ENCODE measurements around the gene ARHGEF5. TPM values are rescaled to one million over a fixed set of nuclear protein-coding genes. Genes with fewer than 3 reads are reported as not detected.
A peak's percentile ranks its signal among the peaks of the same experiment; 100 is the strongest.

The ARHGEF5 gene
- total and polyA plus RNA-seq, 2 donors (not counting 1 experiment from before 2014, with no cell fraction given), result 3.0 to 3.1 TPM

DNA sequence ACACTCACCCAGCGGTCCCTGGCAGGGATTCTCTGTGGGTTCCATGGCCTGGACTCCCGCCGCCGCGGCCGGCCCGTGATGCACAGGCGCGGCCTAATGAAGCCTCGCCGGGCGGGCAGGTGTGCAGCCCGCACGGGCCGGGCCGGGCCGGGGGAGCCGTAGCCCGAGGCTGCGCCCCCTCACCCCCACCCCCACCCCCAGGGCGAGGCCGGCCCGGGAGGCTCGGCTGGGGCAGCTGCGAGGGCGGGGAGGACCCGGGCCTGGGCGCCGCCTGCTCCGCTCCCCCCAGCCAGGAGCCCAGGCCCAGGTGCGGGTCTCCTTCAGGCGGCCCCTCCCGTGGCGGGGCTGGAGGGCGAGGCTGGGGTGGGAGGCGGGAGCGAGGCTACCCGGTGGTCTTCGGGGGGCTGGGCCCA lies 48.5 kb downstream of the ARHGEF5 start, which contains the start of gene NOBOX:
NOBOX (minus strand) TSS at position 45 of the 413 bp plus-strand sequence.
- Histone ChIP-seq H3K36me3 (ENCODE audit: control insufficient read depth, insufficient read depth, low read length) (no peaks in the 10 kb centered on the region), H3K9ac (ENCODE audit: insufficient read depth, low read length) (no peak within 1 kb of the TSS), H3K27ac (ENCODE audit: insufficient read depth, low read length) (no peak within 1 kb of the TSS), H3K27me3 (ENCODE audit: control insufficient read depth, insufficient read depth, low read length) (no peaks in the 10 kb centered on the region), H3K79me2 (ENCODE audit: control insufficient read depth, insufficient read depth, low read length) (no peaks in the 10 kb centered on the region), H4K20me1 (ENCODE audit: control insufficient read depth, extremely low read depth, insufficient read depth, low read length) (no peaks in the 10 kb centered on the region), H3K4me3 (replicated peaks in 1 of 4; ENCODE audit: control extremely low read depth in 1 of 4, insufficient read depth in 1 of 4, low read depth in 3 of 4, low read length in 4 of 4) (no peak within 1 kb of the TSS), H3K9me3 (ENCODE audit: control insufficient read depth, insufficient read depth, low read depth, low read length) (no peaks in the 10 kb centered on the region), H3K4me2 (ENCODE audit: extremely low read depth, insufficient read depth, low read length) (no peak within 1 kb of the TSS), H3K4me1 (ENCODE audit: control insufficient read depth, extremely low read depth, insufficient read depth, low read length) (no peaks in the 10 kb centered on the region), H2AFZ (ENCODE audit: low read length) (no peak within 1 kb of the TSS)
- TF ChIP-seq, protein P1, sequence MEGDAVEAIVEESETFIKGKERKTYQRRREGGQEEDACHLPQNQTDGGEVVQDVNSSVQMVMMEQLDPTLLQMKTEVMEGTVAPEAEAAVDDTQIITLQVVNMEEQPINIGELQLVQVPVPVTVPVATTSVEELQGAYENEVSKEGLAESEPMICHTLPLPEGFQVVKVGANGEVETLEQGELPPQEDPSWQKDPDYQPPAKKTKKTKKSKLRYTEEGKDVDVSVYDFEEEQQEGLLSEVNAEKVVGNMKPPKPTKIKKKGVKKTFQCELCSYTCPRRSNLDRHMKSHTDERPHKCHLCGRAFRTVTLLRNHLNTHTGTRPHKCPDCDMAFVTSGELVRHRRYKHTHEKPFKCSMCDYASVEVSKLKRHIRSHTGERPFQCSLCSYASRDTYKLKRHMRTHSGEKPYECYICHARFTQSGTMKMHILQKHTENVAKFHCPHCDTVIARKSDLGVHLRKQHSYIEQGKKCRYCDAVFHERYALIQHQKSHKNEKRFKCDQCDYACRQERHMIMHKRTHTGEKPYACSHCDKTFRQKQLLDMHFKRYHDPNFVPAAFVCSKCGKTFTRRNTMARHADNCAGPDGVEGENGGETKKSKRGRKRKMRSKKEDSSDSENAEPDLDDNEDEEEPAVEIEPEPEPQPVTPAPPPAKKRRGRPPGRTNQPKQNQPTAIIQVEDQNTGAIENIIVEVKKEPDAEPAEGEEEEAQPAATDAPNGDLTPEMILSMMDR (conservative IDR thresholded peaks at IDR 0.05 in 1 of 2, IDR thresholded peaks at IDR 0.05 in 1 of 2; ENCODE audit: low read depth in 1 of 2, low read length in 2 of 2), result no peak
- no peak for TF ChIP-seq EZH2 (IDR thresholded peaks at IDR 0.05; ENCODE audit: low read length, missing control alignments)
- DNase-seq (ENCODE audit: low read depth in 2 of 2), result no peak

DNA sequence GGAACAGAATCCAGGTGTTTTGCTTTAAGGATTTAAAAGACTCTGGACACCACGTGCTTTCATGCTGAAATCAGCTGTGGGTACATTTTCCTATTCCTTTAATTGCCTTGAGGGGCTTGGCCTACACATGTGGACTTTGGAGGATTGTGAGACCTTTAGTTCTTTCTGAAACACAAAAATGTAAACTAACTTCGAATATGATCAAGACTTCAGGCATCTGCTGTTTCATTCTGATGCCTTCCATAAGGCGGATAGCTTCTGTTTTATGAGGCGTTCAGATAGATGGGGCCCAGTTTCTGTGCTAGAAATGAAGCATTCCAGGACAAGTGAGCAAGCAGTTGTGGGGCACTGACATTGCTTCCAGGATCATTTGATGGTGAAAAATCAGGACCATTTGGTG lies 49.7 kb downstream of the ARHGEF5 start:
- Histone ChIP-seq H3K36me3 (ENCODE audit: control insufficient read depth, insufficient read depth, low read length) (no peaks in the 10 kb centered on the region), H3K79me2 (ENCODE audit: control insufficient read depth, insufficient read depth, low read length) (no peaks in the 10 kb centered on the region), H2AFZ (ENCODE audit: low read length) (no peak overlapping the region), H3K27me3 (ENCODE audit: control insufficient read depth, insufficient read depth, low read length) (no peaks in the 10 kb centered on the region), H3K9ac (ENCODE audit: insufficient read depth, low read length) (no peak overlapping the region), H3K4me3 (replicated peaks in 1 of 4; ENCODE audit: control extremely low read depth in 1 of 4, insufficient read depth in 1 of 4, low read depth in 3 of 4, low read length in 4 of 4) (no peak overlapping the region), H4K20me1 (ENCODE audit: control insufficient read depth, extremely low read depth, insufficient read depth, low read length) (no peaks in the 10 kb centered on the region), H3K9me3 (ENCODE audit: control insufficient read depth, insufficient read depth, low read depth, low read length) (no peaks in the 10 kb centered on the region), H3K27ac (ENCODE audit: insufficient read depth, low read length) (no peak overlapping the region), H3K4me2 (ENCODE audit: extremely low read depth, insufficient read depth, low read length) (no peak overlapping the region), H3K4me1 (ENCODE audit: control insufficient read depth, extremely low read depth, insufficient read depth, low read length) (no peaks in the 10 kb centered on the region)
- TF ChIP-seq, protein P1 (conservative IDR thresholded peaks at IDR 0.05 in 1 of 2, IDR thresholded peaks at IDR 0.05 in 1 of 2; ENCODE audit: low read depth in 1 of 2, low read length in 2 of 2), result no peak
- TF ChIP-seq EZH2 (IDR thresholded peaks at IDR 0.05; ENCODE audit: low read length, missing control alignments), result no peak
- DNase-seq (ENCODE audit: low read depth in 2 of 2), result peak in 1 of 2 donors; percentile 22

DNA sequence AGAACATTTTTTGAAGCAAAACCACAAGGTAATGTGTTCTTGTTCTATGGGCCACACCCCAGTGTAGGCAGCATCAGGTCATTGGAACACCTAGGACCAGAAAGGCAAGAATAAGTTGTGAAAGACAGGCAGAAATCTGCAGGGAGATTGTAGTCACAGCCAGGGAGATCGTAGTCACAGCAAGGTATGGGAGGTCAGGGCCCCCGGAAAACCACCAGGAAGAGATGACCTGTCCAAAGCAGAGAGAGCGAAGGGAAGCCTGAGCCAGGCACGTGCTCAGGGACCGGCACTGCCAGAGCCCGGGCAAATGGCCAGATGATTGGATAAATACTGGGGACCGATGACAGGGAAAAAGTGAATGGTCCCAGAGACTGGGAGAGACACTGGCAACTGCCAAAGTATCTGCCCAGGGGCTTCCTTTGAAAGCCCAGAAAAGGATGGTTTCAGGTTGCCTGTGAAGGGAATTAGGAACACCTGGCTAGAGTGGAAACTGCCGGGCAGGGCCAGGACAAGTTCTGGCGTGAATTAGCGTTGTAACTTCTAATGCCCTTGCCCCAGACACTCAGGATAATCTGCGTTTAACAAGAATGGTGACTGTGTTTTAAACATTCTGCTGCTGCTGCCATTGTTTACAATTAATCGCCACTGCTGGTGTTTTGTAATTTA lies 52.2 kb downstream of the ARHGEF5 start:
- Histone ChIP-seq H3K9ac (ENCODE audit: insufficient read depth, low read length) (no peak overlapping the region), H3K36me3 (ENCODE audit: control insufficient read depth, insufficient read depth, low read length) (no peaks in the 10 kb centered on the region), H3K79me2 (ENCODE audit: control insufficient read depth, insufficient read depth, low read length) (no peaks in the 10 kb centered on the region), H3K4me3 (replicated peaks in 1 of 4; ENCODE audit: control extremely low read depth in 1 of 4, insufficient read depth in 1 of 4, low read depth in 3 of 4, low read length in 4 of 4) (no peak overlapping the region), H3K4me2 (ENCODE audit: extremely low read depth, insufficient read depth, low read length) (no peak overlapping the region), H3K4me1 (ENCODE audit: control insufficient read depth, extremely low read depth, insufficient read depth, low read length) (no peaks in the 10 kb centered on the region), H3K27me3 (ENCODE audit: control insufficient read depth, insufficient read depth, low read length) (no peaks in the 10 kb centered on the region), H3K9me3 (ENCODE audit: control insufficient read depth, insufficient read depth, low read depth, low read length) (no peaks in the 10 kb centered on the region), H3K27ac (ENCODE audit: insufficient read depth, low read length) (no peak overlapping the region), H2AFZ (ENCODE audit: low read length) (no peak overlapping the region), H4K20me1 (ENCODE audit: control insufficient read depth, extremely low read depth, insufficient read depth, low read length) (no peaks in the 10 kb centered on the region)
- TF ChIP-seq, protein P1 (conservative IDR thresholded peaks at IDR 0.05 in 1 of 2, IDR thresholded peaks at IDR 0.05 in 1 of 2; ENCODE audit: low read depth in 1 of 2, low read length in 2 of 2), result no peak
- no peak for TF ChIP-seq EZH2 (IDR thresholded peaks at IDR 0.05; ENCODE audit: low read length, missing control alignments)
- DNase-seq (ENCODE audit: low read depth in 2 of 2), result no peak
